LoVo (cell line): Measurements from ENCODE around the gene PRSS8.
"Not testable (repeated sequence)": the region's sequence is repeated elsewhere in the genome, so short reads cannot be mapped to it uniquely, and the experiment has no call there.

Experiments
- DNase-seq: peaks from one replicate; pipeline ENCODE4 v3.0.0-alpha.2; 2016; ENCODE audit warnings: low spot score

Gene PRSS8

DNA sequence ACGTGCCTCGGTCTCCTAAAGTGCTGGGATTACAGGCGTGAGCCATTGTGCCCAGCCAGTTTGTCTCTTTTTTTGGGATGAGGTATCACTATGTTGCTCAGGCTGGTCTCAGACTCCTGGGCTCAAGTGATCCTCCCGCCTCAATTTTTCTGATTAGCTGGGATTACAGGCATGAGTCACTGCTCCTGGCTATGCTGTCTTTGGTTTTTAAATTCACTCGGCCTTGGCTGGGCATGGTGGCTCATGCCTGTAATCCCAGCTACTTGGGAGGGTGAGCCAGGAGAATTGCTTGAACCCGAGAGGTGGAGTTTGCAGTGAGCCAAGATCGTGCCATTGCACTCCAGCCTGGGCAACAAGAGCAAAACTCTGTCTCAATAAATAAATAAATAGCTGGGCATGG lies 8.9 kb upstream of the PRSS8 start:
- not testable (repeated sequence) for DNase-seq

DNA sequence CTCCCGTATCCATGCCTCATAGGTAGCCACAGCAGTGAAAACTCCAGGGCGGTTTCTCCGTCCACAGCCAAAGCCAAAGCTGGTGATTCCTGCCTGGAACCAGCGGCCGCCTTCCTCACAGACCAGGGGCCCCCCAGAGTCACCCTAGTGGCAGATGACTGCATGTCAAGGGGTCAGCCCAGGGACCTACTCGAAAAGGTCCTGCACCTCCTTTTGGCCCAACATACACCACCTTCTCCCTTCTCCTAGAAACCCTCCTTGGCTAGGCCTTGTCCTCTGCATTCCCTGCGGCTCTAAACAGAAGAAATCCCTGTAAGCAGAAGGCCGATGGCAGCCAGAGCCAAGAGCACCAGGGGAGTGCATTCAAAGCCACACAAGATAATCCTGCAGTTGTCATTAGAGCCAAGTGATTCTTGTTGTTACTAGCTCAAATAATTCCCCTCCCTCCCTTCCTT lies 8.2 kb upstream of the PRSS8 start:
- DNase-seq = no peak

DNA sequence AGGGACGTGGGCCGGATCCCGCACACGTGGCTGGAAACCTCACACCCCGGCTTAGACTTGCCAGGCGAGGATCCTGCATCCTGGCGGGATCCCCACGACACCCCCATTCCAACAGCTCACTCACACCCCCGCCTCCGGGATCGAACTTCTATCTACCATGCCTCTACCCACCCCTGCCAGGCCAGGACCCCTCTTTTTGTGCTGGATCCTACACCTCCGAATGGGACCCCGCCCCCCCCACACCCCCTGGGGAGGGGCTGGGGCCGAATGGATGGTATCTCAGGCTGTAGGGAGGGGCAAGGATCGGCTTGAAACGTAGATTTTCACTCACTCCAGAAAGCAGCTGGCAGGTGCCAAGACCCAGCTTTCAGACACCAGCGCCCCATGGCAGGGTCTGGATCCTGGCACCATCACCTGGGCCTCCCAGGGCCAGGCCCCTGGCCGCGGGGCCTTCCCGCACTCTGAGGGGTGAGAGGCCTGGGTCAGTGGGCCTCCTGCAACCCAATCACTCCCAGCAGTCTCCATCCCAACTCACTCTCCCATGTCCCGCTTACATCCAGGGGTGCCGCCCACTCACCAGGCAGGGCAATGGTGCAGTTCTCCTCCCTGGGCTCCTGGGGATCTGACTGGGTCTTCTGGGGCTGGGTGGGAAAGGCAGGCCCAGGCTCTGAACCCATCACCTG lies 7.6 kb upstream of the PRSS8 start:
- DNase-seq = no peak

DNA sequence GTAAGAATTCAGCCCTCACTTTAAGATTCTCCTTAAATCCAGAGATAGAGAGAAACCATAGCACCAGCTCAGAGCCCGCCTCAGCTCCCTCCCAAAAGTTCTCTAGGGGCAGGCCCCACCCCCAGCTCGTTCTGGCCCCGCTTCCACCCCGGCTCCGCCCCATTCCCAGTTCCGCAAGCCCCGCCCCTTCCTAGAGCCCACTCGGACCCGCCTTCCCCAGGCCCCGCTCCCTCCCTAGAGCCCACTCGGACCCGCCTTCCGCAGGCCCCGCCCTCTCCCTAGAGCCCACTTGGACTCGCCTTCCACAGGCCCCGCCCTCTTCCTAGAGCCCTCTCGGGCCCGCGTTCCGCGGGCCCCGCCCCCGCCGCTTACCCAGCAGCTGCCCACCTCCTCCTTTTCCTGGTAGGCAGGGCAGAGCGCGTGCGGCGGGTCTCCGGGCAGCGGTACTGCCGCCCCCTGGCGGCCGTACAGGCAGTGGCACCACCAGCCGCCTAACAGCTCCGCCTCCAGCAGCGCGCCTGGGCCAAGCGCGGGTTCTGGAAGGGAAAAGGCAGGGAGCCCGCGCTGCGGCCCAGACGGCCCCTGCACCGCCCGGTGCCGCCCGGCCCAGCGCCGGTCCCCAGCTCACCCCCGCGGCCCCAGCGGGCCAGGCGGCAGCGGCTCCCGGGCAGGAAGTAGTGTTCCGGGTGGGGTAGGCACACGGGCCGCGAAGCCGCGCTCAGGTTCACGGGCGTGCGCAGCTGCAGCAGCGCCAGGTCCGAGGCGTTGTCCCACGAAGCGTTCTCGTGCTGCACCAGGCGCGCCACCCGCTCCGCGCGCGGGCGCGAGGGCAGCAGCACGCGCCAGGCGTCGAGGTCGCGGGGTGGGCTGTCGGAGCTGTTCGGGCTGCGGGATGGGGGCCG lies 6.8 kb upstream of the PRSS8 start:
- DNase-seq = peak; percentile 98

DNA sequence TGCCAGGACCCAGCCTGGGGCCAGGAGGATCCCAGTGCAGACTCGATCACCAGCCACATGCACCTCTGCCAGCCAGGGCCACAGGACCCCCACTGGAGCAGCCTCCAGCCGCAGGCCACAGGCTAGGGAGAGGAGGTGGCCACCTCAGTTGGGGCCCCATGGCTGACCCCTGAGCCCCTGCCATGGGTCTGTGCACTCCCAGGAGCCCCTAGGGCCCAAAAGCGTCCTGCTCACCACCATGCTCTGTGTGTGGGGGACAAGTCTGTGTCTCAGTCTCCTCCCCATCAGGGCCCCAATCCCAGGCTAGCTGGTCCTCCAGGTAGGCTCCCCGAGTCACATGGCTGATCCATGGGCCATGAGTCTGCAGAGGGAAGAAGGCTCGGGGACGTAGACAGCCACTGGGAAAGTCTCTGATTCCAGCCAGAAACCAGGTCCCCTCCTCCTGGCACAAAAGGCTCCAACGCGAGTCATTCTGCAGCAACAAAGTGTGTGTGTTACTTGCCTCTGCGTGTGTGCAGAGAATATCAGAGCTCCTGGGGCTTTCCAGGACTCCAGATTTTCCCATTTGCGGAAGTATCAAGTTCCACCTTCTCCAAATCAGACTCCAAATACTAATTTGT lies 6.1 kb upstream of the PRSS8 start:
- no peak for DNase-seq

DNA sequence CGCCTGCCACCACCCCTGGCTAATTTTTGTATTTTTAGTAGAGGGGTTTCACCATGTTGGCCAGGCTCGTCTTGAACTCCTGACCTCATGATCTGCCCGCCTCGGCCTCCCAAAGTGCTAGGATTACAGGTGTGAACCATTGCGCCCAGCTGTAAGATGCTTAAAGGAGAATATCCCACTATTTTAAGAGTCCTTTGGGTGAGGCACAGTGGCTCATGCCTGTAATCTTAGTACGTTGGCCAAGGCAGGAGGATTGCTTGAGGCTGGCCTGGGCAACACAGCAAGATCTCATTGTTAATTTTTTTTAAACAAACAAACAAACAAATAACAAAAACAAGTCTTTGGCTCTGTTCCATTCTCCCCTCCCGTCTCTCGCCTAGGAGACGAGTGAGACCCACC lies 5.5 kb upstream of the PRSS8 start:
- not testable (repeated sequence) for DNase-seq

DNA sequence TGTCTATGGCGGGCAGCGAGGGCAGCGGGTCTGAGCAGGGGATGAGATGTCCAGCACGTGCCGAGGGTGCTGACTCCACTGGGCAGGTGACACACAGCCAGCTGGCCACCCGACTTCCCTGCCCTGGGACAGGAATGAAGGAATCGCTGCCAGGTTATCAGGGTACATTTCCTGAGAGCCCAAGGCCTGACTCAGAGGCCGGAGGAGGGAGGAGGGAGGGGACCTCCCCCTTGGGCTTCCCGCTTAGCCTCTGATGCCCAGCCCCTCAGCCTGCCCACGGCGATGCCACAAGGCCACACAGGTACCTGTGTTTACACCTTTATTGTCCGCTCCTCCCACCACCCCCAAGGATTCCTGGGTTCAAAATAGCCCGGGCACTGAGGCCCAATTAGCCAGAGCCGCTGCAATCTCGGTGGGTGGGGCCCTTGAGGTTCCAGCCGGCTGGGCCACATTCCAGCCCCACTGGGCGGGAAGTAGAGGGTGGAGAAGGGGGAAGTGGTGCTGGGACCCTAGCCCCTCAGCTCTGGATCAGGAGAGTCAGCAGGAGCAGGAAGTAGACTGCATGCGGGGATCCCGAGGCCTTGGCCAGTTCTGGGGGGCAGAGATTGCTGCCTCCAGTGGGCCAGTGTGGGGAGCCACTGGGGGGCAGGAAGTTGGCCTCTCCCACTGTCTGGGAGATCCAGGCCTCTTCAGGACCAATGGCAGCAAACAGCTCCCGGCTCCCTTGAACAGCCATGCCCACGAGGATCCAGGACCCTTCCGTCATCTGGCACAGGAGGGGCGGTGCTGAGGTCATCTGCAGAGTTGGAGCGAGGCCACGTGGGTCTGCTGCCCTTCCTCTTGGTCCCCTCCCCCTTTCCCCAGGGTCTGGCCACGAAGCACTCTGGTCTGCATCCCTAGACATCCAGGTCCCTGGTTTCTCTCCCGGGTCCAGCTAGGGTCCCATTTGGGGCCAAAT lies 3.4 kb upstream of the PRSS8 start:
- peak; percentile 80 for DNase-seq

DNA sequence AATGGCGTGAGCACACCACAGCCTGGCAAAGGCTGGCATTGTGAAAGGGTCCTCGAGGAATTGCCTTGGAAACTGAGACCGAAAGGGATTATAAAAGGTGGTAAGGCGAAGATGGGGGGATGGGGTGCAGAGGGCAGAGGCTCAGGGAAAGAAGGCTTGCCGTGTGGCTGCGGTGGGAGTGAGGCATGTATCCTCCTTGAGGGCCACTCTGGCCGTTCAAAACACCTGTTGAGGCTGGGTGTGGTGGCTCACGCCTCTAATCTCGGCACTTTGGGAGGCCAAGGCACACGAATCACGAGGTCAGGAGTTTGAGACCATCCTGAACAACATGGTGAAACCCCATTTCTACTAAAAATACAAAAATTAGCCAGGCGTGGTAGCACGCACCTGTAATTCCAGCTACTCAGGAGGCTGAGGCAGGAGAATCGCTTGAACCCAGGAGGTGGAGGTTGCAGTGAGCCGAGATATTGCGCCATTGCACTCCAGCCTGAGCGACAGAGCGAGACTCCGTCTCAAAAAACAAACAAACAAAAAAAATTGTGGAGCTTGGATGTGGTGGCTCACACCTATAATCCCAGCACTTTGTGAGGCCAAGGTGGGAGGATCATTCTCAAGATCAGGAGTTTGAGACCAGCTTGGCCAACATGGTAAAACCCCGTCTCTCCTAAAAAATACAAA lies 1.4 kb upstream of the PRSS8 start:
- DNase-seq = not testable (repeated sequence)

DNA sequence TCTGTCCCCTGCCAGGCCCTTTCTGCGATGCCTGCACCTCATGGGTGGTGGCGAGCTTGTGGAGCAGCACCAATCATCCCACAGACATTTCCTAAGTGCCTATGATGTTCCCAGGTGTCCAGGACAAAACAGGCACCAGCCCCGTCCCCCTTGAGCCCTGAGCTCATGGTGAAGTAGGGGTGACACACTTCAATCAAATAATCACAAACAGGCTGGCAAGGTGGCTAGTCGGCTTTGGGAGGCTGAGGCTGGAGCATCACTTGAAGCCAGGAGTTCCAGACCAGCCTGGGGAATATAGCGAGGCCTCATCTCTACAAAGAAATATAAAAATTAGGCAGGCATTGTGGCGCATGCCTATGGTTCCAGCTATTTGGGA lies 748 bp upstream of the PRSS8 start:
- no peak for DNase-seq

DNA sequence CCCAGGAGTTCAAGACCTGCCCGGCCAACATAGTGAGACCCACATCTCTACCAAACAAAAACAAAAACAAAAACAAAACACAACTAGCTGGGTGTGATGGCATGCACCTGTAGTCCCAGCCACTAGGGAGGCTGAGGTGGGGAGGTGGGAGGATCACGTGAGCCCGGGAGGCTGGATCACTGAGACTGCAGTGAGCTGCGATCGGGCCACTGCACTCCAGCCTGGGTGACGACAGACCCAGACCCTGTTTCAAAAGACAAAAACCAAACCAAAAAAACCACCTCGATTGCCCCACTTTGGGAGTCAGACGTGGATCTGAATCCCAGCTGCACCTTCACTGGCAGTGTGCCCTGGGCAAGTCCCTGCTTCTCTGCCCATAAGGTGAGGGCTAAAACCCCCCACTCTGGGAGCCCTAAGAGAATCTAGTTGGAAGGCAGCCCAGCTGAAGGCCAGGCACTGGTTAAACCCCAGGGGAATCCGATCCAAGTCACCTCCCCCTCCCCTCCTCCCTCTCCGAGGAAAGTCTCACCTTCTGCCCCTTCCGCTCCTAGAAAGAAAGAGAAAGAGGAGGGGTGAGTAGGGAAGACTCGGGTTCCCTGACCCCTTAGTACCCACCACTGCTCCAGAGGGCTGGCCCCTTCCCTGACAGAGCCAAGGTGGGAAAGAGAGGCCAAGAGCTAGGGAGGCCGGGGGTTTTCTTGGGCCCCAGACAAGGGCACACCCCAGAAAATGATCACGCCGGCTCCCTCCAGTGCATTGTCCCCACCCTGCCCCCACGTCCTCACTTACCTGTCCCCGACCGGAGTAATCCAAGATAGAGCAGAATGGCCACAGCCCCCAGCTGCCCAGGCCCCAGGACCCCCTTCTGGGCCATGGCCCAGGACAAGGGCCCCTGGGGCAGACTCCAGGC lies 647 bp downstream of the PRSS8 start:
- DNase-seq = no peak

DNA sequence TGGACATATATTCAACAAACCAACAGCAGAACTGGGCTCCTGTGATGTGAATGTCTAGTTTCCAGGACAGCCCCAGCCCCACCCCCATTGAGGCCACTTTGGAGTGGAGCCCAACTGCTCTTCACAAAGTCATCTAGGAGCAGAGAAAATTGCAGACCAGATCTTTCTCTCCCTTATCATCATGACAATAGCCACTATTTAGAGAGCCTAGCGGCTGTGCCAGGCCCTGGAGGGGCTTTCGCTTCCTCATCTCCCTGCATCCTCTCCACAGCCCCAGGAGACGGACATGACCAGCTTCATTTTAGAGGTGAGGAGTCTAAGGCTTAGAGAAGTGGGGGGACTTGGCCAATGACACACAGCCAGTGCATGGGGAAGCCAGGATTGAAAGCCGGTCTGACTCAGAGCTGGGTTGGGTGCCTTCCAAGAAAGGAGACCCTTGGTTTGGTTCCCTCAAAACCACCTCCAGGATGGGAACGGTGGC lies 1.4 kb downstream of the PRSS8 start:
- no peak for DNase-seq

DNA sequence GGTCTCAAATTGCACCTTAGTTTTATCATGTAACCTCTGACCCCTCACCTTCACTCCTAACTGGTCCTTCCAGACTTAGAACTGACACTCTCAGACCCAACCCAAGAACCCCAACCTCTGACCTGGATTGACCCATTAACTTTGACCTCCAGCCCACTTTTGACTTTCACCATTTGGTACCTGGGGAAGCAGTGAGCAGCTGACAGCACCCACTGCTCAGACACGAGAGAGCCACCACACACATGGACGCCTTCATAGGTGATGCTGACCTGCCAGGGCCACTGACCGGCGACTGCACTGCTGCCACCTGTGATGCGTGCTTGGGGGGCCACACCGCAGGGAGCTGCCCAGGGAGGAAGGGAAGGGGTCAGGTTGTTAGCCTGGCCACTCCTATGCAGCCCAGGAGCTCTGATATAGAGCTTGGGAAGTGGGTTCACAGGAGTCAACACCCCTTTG lies 2.5 kb downstream of the PRSS8 start:
- no peak for DNase-seq

DNA sequence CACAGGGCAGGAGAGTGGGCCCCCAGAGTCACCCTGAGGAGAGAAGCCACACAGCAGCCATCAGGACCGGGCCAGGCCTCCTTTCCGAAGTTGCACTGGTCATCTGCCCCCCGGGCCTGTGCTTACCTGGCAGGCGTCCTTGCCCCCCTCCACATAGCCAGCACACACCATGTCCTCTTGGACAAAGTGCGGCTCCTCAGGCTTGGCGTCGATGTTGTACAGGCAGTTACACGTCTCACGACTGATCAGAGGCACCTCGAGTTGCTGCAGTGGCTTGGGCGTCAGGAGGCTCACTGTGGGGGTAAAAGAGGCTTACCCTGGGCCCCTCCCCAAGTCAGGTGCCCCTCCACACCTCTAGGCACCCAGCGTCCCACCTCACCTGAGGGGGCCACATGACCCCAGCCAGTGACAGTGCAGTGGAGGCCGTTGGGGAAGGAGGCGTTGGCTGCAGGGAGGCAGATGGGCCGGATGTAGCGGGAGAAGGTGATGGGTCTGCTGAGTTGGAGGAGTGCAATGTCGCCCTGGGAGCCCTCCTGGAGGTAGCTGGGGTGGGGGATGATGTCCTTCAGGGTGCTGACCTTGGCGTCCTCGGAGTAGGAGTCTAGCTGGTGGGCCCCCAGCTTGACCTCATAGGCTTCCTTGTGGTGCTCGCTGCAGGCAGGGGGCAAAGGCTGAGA lies 3.1 kb downstream of the PRSS8 start:
- no peak for DNase-seq

DNA sequence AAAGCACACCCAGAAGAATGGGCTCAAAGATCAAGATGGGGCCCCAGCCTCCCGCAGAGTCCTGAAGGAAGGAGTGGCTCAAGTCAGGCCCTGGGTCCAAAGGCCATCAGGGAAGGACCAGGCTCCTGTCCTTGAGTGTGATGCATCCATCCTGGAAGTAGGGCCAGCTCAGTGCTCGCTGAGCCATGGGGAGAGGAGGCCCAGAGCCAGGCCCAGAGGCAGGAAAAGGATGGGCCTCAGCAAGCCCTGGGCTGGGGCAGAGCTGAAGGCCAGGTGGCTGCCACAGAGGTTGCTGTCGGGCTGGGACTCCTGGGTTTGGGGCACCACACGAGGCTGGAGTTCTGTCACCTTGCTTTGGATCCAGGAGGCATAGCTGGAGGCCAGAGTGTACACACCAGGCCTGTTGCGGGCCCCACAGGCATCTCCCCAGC lies 3.7 kb downstream of the PRSS8 start:
- no peak for DNase-seq

DNA sequence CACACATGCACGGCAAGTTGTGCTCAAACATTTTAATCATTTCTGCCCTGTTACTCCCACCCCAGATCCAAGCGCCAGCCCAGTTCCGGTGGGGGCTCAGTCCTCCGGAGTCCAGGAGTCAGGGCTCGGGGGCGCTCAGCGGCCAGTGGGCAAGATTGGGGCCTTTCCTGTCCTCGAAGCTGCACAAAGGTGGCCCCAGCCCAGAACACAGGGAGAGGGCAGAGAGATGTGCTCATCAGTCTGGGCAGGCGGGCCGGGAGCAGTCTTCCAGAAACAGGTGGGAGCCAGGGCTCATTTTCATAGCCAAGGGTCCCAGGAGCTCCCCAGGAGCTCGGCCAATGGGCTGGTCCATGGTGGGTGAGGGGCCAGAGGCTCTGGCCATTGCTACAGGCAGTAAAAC lies 4.1 kb downstream of the PRSS8 start:
- no peak for DNase-seq

DNA sequence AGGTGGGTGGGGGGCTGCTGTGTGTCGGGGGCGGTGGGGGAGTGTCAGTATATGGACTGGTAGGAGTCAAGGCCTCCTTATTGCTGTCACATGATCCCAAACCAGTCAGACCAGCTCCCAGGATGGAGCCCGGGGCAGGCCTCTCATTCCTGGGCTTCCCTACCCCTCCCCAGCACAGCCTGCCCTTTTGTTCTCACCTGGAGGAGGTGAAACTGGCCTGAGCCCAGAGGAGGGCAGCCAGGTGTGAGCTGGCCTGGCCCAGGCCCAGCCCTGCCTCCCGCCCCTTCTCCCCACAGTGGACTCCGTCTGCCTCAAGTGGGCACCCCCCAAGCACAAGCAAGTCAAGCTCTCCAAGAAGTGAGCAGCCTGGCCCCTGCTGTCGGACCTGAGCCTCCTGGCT lies 4.6 kb downstream of the PRSS8 start:
- peak; percentile 35 for DNase-seq

DNA sequence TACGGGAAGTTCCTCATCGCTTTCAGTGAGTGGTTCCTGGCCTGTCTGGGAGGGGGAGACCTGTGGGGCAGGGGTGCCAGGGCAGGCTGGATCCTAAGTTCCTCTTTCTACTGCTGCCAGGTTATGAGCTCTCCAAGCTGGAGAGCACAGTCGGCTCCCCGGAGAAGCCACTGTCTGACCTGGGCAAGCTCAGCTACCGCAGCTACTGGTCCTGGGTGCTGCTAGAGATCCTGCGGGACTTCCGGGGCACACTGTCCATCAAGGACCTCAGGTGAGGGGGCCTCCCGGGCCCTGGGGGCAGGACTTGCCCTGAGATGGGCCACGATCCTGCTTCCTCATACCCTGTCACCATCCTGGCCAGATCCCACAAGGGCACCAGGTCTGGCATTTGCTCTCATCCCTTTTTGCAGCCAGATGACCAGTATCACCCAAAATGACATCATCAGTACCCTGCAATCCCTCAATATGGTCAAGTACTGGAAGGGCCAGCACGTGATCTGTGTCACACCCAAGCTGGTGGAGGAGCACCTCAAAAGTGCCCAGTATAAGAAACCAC lies 5.1 kb downstream of the PRSS8 start:
- no peak for DNase-seq

DNA sequence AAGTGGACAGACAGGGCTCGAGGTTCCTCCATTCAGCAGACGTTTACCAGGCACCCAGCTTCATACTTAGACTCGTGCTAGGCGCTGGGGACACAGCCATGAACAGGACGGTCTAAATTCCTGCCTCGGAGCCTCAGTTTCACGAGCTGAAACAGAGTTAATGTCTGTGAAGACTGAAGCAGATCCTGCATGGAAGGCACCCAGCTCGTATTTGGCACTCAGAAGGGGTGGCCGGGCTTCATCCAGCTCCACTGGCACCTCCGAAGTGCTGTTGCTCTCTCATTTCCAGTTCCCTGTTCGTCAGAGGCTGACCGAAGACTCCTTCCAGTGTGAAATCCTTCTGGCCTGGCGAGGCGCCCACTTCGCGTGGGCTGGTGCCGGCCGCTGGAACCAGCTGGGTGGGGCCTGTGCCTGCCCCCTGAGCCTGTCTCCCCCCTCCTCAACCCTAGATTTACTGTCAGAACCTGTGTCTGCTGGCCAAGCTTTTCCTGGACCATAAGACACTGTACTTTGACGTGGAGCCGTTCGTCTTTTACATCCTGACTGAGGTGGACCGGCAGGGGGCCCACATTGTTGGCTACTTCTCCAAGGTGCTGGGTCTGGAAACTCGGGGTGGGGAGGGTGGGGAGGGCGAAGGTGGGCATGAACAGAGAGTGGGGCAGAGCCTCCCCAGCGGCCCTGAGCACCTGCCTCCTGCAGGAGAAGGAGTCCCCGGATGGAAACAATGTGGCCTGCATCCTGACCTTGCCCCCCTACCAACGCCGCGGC lies 5.8 kb downstream of the PRSS8 start:
- DNase-seq = no peak
